ENCODE data around the gene SLC12A2.

DNA sequence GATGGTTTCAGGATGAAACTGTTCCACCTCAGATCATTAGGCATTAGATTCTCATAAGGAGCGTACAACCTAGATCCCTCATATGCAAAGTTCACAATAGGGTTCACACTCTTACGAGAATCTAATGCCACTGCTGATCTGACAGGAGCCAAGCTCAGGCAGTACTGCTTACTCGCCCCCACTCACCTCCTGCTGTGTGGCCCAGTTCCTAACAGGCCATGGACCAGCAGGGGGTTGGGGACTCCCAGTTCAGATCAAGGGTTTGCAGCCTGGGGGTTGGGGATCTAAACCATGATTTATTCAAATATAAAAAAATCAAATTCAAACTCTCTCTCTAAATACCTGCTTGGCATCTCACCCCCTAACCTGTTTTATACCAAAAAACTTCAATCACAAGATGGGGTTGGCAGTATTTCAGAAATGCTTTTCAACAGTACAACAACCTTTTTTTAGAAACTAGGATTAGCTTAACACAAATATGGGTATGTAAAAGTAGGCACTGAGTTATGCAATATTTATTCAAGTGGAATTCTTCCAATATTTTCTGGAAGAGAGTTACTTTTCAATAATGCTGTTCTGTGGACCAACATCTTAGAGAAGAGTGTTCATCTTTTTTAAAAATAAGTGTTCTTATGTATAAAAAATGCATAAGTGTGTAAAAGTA lies 30.1 kb upstream of the SLC12A2 start:
- TF ChIP-seq EZH2 (IDR thresholded peaks at IDR 0.05; ENCODE audit: borderline replicate concordance, insufficient read depth, low read length, poor library complexity, severe bottlenecking) (no peak), RAD21 (conservative IDR thresholded peaks at IDR 0.05) (no peak)

All from neural cell (in vitro differentiated cells).